Uterus (tissue), 2 donors: ENCODE data around the gene AREL1.

ENCODE experiments used
- CTCF ChIP-seq, 4 experiments: fragments of 200-600 bp in 2 of 4; fragments of 450-650 bp in 2 of 4; sonication (generic) in 2 of 4; IDR thresholded peaks; one replicate each; pipeline ENCODE4 v1.5.1; 2016 to 2019; ENCODE audit warnings: antibody characterized with exemption in 4 of 4, mild to moderate bottlenecking in 2 of 4, moderate library complexity in 1 of 4
- POLR2A ChIP-seq, 2 donors: fragments of 450-650 bp; IDR thresholded peaks; one replicate each; pipeline ENCODE4 v1.6.1; 2016; ENCODE audit warnings: antibody characterized with exemption in 2 of 2, mild to moderate bottlenecking in 1 of 2, moderate library complexity in 1 of 2

GRCh38 chr14:74621556-74621955 is 91.3 kb downstream of the AREL1 start:
- TF ChIP-seq CTCF (IDR thresholded peaks at IDR 0.05): no peak
- TF ChIP-seq POLR2A (IDR thresholded peaks at IDR 0.05): no peak
